Measurements from ENCODE around the gene ACVR1. TPM values are rescaled to one million over a fixed set of nuclear protein-coding genes. Genes with fewer than 3 reads are reported as not detected.
A peak's percentile ranks its signal among the peaks of the same experiment; 100 is the strongest.

ACVR1 gene
- total and polyA plus RNA-seq, 9 of the 15 experiments (the other 6 are each of a cell fraction or from before 2014, with no cell fraction given) = 3.8 to 14.3 (median 6.9) TPM

- TF ChIP-seq NFIX (CRISPR knock-in tag; IDR thresholded peaks at IDR 0.05; ENCODE audit: low read depth) (no peak), NBN (IDR thresholded peaks at IDR 0.05; ENCODE audit: low read depth) (peak; percentile 76), MAFG (tag; conservative IDR thresholded peaks at IDR 0.05) (no peak), UBTF (IDR thresholded peaks at IDR 0.05; ENCODE audit: borderline replicate concordance in 1 of 2, low read depth in 2 of 2, low read length in 2 of 2) (no peak), BDP1 (IDR thresholded peaks at IDR 0.05; ENCODE audit: insufficient read depth, insufficient read length) (no peak), HDAC2 (IDR thresholded peaks at IDR 0.05) (peak; percentile 72), SAFB2 (IDR thresholded peaks at IDR 0.05; ENCODE audit: borderline replicate concordance, low read depth, low read length, severe bottlenecking) (no peak), ETS1 (conservative IDR thresholded peaks at IDR 0.05; ENCODE audit: control insufficient read depth, low read depth, low read length) (no peak), GATA2 (CRISPR knock-in tag; IDR thresholded peaks at IDR 0.05) (peak; percentile 74), RBM39 (optimal IDR thresholded peaks at IDR 0.05; ENCODE audit: low read depth, low read length) (no peak), HBP1 (CRISPR knock-in tag; IDR thresholded peaks at IDR 0.05) (no peak), POU5F1 (IDR thresholded peaks at IDR 0.05; ENCODE audit: borderline replicate concordance, low read depth, low read length, partially characterized antibody) (no peak), HEY1 (CRISPR knock-in tag; IDR thresholded peaks at IDR 0.05; ENCODE audit: borderline replicate concordance) (no peak), ARID1B (IDR thresholded peaks at IDR 0.05) (peak; percentile 95), ZNF253 (CRISPR knock-in tag; conservative IDR thresholded peaks at IDR 0.05) (no peak), SAP30 (IDR thresholded peaks at IDR 0.05; ENCODE audit: borderline replicate concordance, insufficient read depth, low read depth, low read length, poor library complexity, severe bottlenecking) (no peak), CXXC5 (CRISPR knock-in tag; IDR thresholded peaks at IDR 0.05) (peak; percentile 76), ZNF12 (CRISPR knock-in tag; IDR thresholded peaks at IDR 0.05) (no peak), MBD2 (IDR thresholded peaks at IDR 0.05; ENCODE audit: borderline replicate concordance, low read depth) (no peak), ZFP1 (CRISPR knock-in tag; IDR thresholded peaks at IDR 0.05) (no peak), MYC (IDR thresholded peaks at IDR 0.05; ENCODE audit: low read depth, low read length) (peak; percentile 53; the same call in 1 of the 2 replicates), MYC (CRISPR knock-in tag; IDR thresholded peaks at IDR 0.05; ENCODE audit: borderline replicate concordance, low read depth) (no peak), PHB (CRISPR knock-in tag; IDR thresholded peaks at IDR 0.05) (no peak), ZNF224 (CRISPR knock-in tag; IDR thresholded peaks at IDR 0.05) (no peak), ZNF140 (CRISPR knock-in tag; IDR thresholded peaks at IDR 0.05) (no peak)
Observed at GRCh38 chr2:157899125-157899839, 23.2 kb upstream of the ACVR1 start (continued).

Data from K562 (cell line).